Tibial nerve (tissue), 3 donors: ENCODE results near the gene AHRR.

Experiments
- POLR2A ChIP-seq, 2 donors: fragments of 450-650 bp; IDR thresholded peaks; one replicate each; pipeline ENCODE4 v1.6.1; 2017; ENCODE audit warnings: antibody characterized with exemption in 2 of 2, mild to moderate bottlenecking in 2 of 2, moderate library complexity in 2 of 2
- TF ChIP-seq, protein P1 (sequence below), 5 experiments: fragments of 200-600 bp in 3 of 5; fragments of 450-650 bp in 2 of 5; sonication (generic) in 3 of 5; IDR thresholded peaks; one replicate each; pipeline ENCODE4 v1.5.1; 2016 to 2019; ENCODE audit warnings: antibody characterized with exemption in 5 of 5, mild to moderate bottlenecking in 3 of 5, moderate library complexity in 2 of 5

- TF ChIP-seq, protein P1, sequence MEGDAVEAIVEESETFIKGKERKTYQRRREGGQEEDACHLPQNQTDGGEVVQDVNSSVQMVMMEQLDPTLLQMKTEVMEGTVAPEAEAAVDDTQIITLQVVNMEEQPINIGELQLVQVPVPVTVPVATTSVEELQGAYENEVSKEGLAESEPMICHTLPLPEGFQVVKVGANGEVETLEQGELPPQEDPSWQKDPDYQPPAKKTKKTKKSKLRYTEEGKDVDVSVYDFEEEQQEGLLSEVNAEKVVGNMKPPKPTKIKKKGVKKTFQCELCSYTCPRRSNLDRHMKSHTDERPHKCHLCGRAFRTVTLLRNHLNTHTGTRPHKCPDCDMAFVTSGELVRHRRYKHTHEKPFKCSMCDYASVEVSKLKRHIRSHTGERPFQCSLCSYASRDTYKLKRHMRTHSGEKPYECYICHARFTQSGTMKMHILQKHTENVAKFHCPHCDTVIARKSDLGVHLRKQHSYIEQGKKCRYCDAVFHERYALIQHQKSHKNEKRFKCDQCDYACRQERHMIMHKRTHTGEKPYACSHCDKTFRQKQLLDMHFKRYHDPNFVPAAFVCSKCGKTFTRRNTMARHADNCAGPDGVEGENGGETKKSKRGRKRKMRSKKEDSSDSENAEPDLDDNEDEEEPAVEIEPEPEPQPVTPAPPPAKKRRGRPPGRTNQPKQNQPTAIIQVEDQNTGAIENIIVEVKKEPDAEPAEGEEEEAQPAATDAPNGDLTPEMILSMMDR (IDR thresholded peaks at IDR 0.05) = no peak
- TF ChIP-seq POLR2A (IDR thresholded peaks at IDR 0.05) = no peak
These were observed 144.3 kb downstream of the AHRR start for GRCh38 chr5:465591-466403.
